Heart left ventricle (tissue), 16 donors: Measurements from ENCODE around the gene CHST1. TPM values are rescaled to one million over a fixed set of nuclear protein-coding genes. Genes with fewer than 3 reads are reported as not detected.

Experiments
- ATAC-seq, 4 donors: fragments of 200-7000 bp; cut with Tn5 transposase; one replicate each; pipeline ENCODE4 v1.9.1; 2020 to 2022; ENCODE audit warnings: moderate library complexity in 4 of 4, mild to moderate bottlenecking in 3 of 4, moderate number of reproducible peaks in 1 of 4
- DNase-seq, 5 donors: peaks; one replicate each; pipeline ENCODE4 v3.0.0-alpha.2; 2020
- H3K27ac ChIP-seq, 12 donors: fragments of 200-600 bp; sonication (generic) in 4 of 12; one replicate each; pipeline versions ENCODE4 v1.5.0 to v1.8.0; 2016 to 2022; ENCODE audit warnings: mild to moderate bottlenecking in 2 of 12
- H3K27me3 ChIP-seq, 9 donors: fragments of 200-600 bp; sonication (generic) in 2 of 9; one replicate each; pipeline versions ENCODE4 v1.5.1 to v1.8.0; 2016 to 2022; ENCODE audit warnings: mild to moderate bottlenecking in 3 of 9
- H3K36me3 ChIP-seq, 9 donors: fragments of 200-600 bp; sonication (generic) in 2 of 9; one replicate each; pipeline versions ENCODE4 v1.5.0 to v1.8.0; 2018 to 2022; ENCODE audit warnings: mild to moderate bottlenecking in 2 of 9
- H3K4me1 ChIP-seq, 12 donors: fragments of 200-600 bp; sonication (generic) in 4 of 12; one replicate each; pipeline versions ENCODE4 v1.5.0 to v1.8.0; 2016 to 2022; ENCODE audit warnings: mild to moderate bottlenecking in 3 of 12
- H3K4me3 ChIP-seq, 12 donors: fragments of 200-600 bp; sonication (generic) in 4 of 12; one replicate each; pipeline versions ENCODE4 v1.5.0 to v1.8.0; 2017 to 2022; ENCODE audit warnings: mild to moderate bottlenecking in 9 of 12, moderate library complexity in 4 of 12
- H3K9me3 ChIP-seq, 12 donors: fragments of 200-600 bp; sonication (generic) in 4 of 12; one replicate each; pipeline versions ENCODE4 v1.5.0 to v1.8.0; 2016 to 2022; ENCODE audit warnings: mild to moderate bottlenecking in 1 of 12
- POLR2A ChIP-seq, 2 donors: fragments of 450-650 bp; IDR thresholded peaks; one replicate each; pipeline ENCODE4 v1.6.1; 2017; ENCODE audit warnings: antibody characterized with exemption in 2 of 2, mild to moderate bottlenecking in 2 of 2, moderate library complexity in 2 of 2
- WGBS, 4 donors: extraction: QIAGEN DNeasy Blood & Tissue Kit in 2 of 4; methylation state at CpG; one replicate each; pipeline versions ENCODE4 v1.1.5 to v1.1.7; 2013 to 2018; 5-methylcytosine and 5-hydroxymethylcytosine counted together
- intact Hi-C, 10 donors: fragments of 100-400 bp; cut with DNase I; formaldehyde crosslinking; loops; one replicate each; pipeline versions ENCODE4 v1.11.1 to v1.14.2; 2022
- polyA plus RNA-seq, 2 donors: library from polyadenylated mRNA; stranded (reverse); fragments of 200-250 nt; gene quantifications; one replicate each; pipeline ENCODE4 v1.2.3, GENCODE V29; 2013
- total RNA-seq, 9 donors: library from RNA; depleted of rRNA in 2 of 9; stranded (reverse); fragments of >200 nt in 2 of 9; fragmentation: NEBNext Ultra II Directional in 3 of 9; extraction: Animal tissue kit (Norgen Biotek cat#: 25700) in 3 of 9; gene quantifications; one replicate each; pipeline versions ENCODE4 v1.1.0 to v1.2.4, GENCODE V29; 2016 to 2023
- TF ChIP-seq, protein P1 (sequence below), 12 donors: fragments of 200-600 bp; sonication (generic) in 4 of 12; IDR thresholded peaks; one replicate each; pipeline versions ENCODE4 v1.5.0 to v1.8.0; 2018 to 2022; ENCODE audit warnings: antibody characterized with exemption in 12 of 12, mild to moderate bottlenecking in 5 of 12
- donor health status: ischemic (EF 13 %, LVEDD 7.1; RV severe dilation, severe dysfunction).
- donor health status: healthy with polysubstance abuse.
- donor health status: DM: no; HTN: yes; CAD: no.
- donor health status: DM: no; HTN: no; CAD: no.
- donor health status: ischemic (EF 25% LVEDD 6.9; RV normal size, moderate dysfunction).
- donor health status: ischemic (EF 25% LVEDD 5.7; RV mildly dilated, moderate dysfunction).
- donor health status: healthy.
- donor health status: DM: yes; HTN: yes; CAD: no.
- donor health status: ischemic (EF 35%, LVEDD 5.7; RV mildly dilated, moderate dysfunction).
- donor health status: nonischemic (EF 11% LVEDD 7.7; RV severe dilation, severe dysfunction).
- donor health status: DM: yes; HTN: yes; CAD: no.
- donor health status: PGD.
- donor health status: ischemic (EF 29% LVEDD 5.4; RV normal size, mild dysfunction).
- donor health status: nonischemic (EF 23%, LVEDD 6.1; RV moderate dilation, normal function).

The CHST1 gene
- total and polyA plus RNA-seq, 11 donors, result 0.59 to 6.5 (median 1.8) TPM

DNA sequence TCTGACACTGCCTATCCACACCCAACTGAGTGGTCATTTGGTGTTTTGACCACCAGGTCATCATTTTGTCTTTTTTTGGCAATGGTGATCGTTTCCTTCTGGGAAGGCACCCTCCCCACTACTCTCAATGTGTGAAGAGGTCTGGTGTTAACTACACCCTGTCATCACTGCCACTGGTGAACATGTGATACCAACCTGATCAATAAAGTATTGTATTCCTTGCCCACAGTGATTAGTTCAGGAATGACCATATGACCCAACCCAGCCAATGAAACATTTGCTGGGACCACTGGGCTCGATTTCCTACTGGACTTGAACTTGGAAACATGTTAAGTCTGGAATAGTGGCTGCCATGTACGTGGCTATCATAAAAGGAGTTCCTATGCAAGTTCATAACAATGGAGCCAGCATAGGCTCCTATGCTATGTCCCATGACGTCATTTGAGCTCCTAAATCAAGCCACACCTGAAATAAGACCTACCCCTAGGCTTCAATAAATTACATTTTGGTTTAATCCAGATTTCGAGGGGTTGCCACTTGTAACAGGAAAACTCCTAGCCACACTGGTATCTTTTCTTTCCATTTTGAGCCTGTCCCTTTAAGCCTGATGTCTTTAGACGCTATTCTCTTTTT lies 51.1 kb downstream of the CHST1 start:
- Histone ChIP-seq H3K27me3 (no peaks in the 10 kb centered on the region), H3K4me1 (peaks cover 0 to 6% (median 0%) of the 10 kb centered on the region in 12 donors), H3K27ac (no peak overlapping the region), H3K4me3 (no peak overlapping the region), H3K9me3 (no peaks in the 10 kb centered on the region), H3K36me3 (no peaks in the 10 kb centered on the region)
- no peak for TF ChIP-seq POLR2A (IDR thresholded peaks at IDR 0.05)
- TF ChIP-seq, protein P1, sequence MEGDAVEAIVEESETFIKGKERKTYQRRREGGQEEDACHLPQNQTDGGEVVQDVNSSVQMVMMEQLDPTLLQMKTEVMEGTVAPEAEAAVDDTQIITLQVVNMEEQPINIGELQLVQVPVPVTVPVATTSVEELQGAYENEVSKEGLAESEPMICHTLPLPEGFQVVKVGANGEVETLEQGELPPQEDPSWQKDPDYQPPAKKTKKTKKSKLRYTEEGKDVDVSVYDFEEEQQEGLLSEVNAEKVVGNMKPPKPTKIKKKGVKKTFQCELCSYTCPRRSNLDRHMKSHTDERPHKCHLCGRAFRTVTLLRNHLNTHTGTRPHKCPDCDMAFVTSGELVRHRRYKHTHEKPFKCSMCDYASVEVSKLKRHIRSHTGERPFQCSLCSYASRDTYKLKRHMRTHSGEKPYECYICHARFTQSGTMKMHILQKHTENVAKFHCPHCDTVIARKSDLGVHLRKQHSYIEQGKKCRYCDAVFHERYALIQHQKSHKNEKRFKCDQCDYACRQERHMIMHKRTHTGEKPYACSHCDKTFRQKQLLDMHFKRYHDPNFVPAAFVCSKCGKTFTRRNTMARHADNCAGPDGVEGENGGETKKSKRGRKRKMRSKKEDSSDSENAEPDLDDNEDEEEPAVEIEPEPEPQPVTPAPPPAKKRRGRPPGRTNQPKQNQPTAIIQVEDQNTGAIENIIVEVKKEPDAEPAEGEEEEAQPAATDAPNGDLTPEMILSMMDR (IDR thresholded peaks at IDR 0.05), result no peak
- no peak for ATAC-seq
- 68 to 72% (median 72%) methylated on average over 6 of the region's 6 CpGs for WGBS, 4 donors
- intact Hi-C loops, result no loop called here
- no peak for DNase-seq

DNA sequence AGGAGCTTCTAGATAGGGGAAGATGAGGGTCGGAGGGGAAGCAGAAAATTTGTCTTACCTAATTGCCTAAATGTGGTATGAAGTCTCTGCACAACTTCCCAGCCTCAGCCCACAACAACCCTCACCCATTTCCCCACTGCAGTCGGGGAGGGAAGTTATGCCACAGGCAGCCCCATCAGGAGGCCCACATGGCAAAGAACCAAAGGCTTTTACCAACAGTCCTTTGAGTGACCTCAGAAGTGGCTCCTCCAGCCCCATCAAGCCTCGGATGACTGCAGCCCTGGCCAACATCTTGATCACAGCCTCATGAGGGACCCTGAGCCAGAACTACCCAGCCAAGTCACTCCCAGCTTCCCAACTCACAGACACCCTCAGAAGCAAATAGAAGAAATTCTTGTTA lies 54.8 kb downstream of the CHST1 start:
- Histone ChIP-seq H3K27ac (no peak overlapping the region), H3K9me3 (no peaks in the 10 kb centered on the region), H3K4me1 (peaks cover 0 to 13% (median 2%) of the 10 kb centered on the region in 12 donors), H3K4me3 (no peak overlapping the region), H3K27me3 (peaks cover 0 to 5% (median 0%) of the 10 kb centered on the region in 9 donors), H3K36me3 (no peaks in the 10 kb centered on the region)
- ATAC-seq (no peak), DNase-seq (peak in 1 of 5 donors; percentile 39)
- no peak for TF ChIP-seq POLR2A (IDR thresholded peaks at IDR 0.05)
- TF ChIP-seq, protein P1 (IDR thresholded peaks at IDR 0.05), result no peak
- WGBS, 4 donors, result 56 to 73% (median 65%) methylated on average over 3 of the region's 3 CpGs
- intact Hi-C loops, result no loop called here

DNA sequence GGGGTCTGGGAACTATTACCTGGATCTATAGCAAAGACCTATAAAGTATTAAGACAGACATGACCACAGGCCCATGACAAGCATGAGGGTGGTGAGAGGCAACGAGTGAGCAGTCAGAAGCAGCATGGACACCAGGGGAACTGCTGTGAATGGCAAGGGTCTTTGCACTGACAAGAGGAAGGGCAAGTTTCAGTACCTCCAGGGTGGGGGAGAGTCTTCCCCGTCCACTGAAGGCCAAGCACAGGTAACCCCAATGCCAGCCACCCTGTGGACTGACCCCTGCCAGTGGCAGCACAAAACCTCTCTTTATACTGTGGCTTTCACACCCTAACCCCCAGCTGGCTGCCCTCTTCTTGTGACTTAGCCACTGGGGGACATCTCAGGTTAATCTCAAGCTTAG lies 55.5 kb downstream of the CHST1 start:
- no peak overlapping the region for H3K27ac ChIP-seq
- no peak overlapping the region for H3K4me3 ChIP-seq
- no peak for DNase-seq
- peaks cover 0 to 16% (median 2%) of the 10 kb centered on the region in 12 donors for H3K4me1 ChIP-seq
- no peaks in the 10 kb centered on the region for H3K36me3 ChIP-seq
- intact Hi-C loops, result loop anchor here in 1 of 10 donors (5.0 kb wide), 1 partner anchor 47 kb away; no protein-coding TSS in a partner anchor
- H3K9me3 ChIP-seq, result no peaks in the 10 kb centered on the region
- WGBS, 4 donors, result 38 to 50% (median 41%) methylated on average over 2 of the region's 2 CpGs
- peaks cover 0 to 5% (median 0%) of the 10 kb centered on the region in 9 donors for H3K27me3 ChIP-seq
- no peak for ATAC-seq
- TF ChIP-seq POLR2A (IDR thresholded peaks at IDR 0.05), result no peak
- TF ChIP-seq, protein P1 (IDR thresholded peaks at IDR 0.05), result no peak

DNA sequence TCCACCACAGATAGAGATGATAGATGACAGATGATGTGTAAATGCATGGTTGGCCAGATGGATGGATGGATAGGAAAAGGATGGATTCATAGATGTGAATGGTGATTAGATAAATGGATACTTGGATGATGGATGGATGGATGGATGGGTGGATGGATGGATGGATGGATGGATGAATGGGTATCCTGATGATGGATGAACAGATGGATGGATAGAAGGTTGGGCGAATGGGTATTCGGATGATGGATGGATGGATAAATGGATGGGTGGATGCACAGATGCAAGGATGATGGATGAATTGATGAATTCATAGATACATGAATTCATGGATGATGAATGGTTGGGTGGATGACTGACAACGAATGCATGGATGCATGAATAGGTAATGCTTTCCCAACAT lies 56.1 kb downstream of the CHST1 start:
- Histone ChIP-seq H3K27ac (no peak overlapping the region), H3K36me3 (no peaks in the 10 kb centered on the region), H3K4me1 (peaks cover 0 to 21% (median 5%) of the 10 kb centered on the region in 12 donors), H3K27me3 (peaks cover 0 to 5% (median 0%) of the 10 kb centered on the region in 9 donors), H3K9me3 (no peaks in the 10 kb centered on the region), H3K4me3 (no peak overlapping the region)
- 87 to 91% (median 88%) methylated on average over 3 of the region's 3 CpGs for whole genome bisulfite sequencing, 4 donors
- TF ChIP-seq POLR2A (IDR thresholded peaks at IDR 0.05), result no peak
- TF ChIP-seq, protein P1 (IDR thresholded peaks at IDR 0.05), result no peak
- DNase-seq (no peak), ATAC-seq (no peak)
- intact Hi-C loops, result loop anchor here in 1 of 10 donors (5.0 kb wide), 1 partner anchor 48 kb away; no protein-coding TSS in a partner anchor
